Stomach (tissue), 9 donors: ENCODE measurements around the gene SLC25A13. TPM values are rescaled to one million over a fixed set of nuclear protein-coding genes. Genes with fewer than 3 reads are reported as not detected.

Experiments
- DNase-seq, 2 donors: peaks; one replicate each; pipeline versions ENCODE4 v3.0.0 to v3.0.0-alpha.2; 2013 to 2019
- H3K27ac ChIP-seq, 5 donors: fragments of 200-600 bp in 4 of 5; sonication (generic) in 4 of 5; one replicate each; pipeline ENCODE4 v1.5.1; 2013 to 2019; ENCODE audit warnings: mild to moderate bottlenecking in 1 of 5, moderate library complexity in 1 of 5
- H3K27me3 ChIP-seq, 3 donors: fragments of 200-600 bp; sonication (generic); one replicate each; pipeline ENCODE4 v1.5.1; 2017 to 2019; ENCODE audit warnings: mixed run types in 1 of 3
- H3K36me3 ChIP-seq, 4 donors: fragments of 200-600 bp; sonication (generic); 1 replicate in 3 of 4; 2 replicates in 1 of 4; pipeline ENCODE4 v1.5.1; 2016 to 2019
- H3K4me1 ChIP-seq, 4 donors: fragments of 200-600 bp; sonication (generic); one replicate each; pipeline ENCODE4 v1.5.1; 2016 to 2019
- H3K4me3 ChIP-seq, 4 donors: fragments of 200-600 bp; sonication (generic) in 3 of 4; one replicate each; pipeline ENCODE4 v1.5.1; 2016 to 2019; ENCODE audit warnings: mild to moderate bottlenecking in 1 of 4
- H3K9me3 ChIP-seq, 4 donors: fragments of 200-600 bp; sonication (generic); one replicate each; pipeline ENCODE4 v1.5.1; 2016 to 2019
- CTCF ChIP-seq, 7 experiments: fragments of 450-650 bp in 4 of 7; fragments of 200-600 bp in 3 of 7; sonication (generic) in 3 of 7; IDR thresholded peaks; one replicate each; pipeline ENCODE4 v1.5.1; 2016 to 2019; ENCODE audit warnings: antibody characterized with exemption in 7 of 7, control low read depth in 2 of 7, mild to moderate bottlenecking in 1 of 7
- EP300 ChIP-seq: sonication (generic); formaldehyde crosslinking; IDR thresholded peaks from one replicate; pipeline ENCODE4 v1.6.1; 2017; ENCODE audit warnings: antibody characterized with exemption
- POLR2A ChIP-seq, 4 donors: fragments of 450-650 bp; IDR thresholded peaks; one replicate each; pipeline ENCODE4 v1.6.1; 2016; ENCODE audit warnings: antibody characterized with exemption in 4 of 4, control low read depth in 2 of 4, mild to moderate bottlenecking in 1 of 4, moderate library complexity in 1 of 4
- POLR2AphosphoS5 ChIP-seq, 3 donors: sonication (generic); formaldehyde crosslinking; IDR thresholded peaks; one replicate each; pipeline ENCODE4 v1.6.1; 2016; ENCODE audit warnings: antibody characterized with exemption in 3 of 3
- WGBS, 5 donors: extraction: QIAGEN DNeasy Blood & Tissue Kit in 3 of 5; methylation state at CpG; one replicate each; pipeline versions ENCODE4 v1.1.5 to v1.1.7; 2013 to 2018; 5-methylcytosine and 5-hydroxymethylcytosine counted together
- intact Hi-C: fragments of 100-400 bp; cut with DNase I; formaldehyde crosslinking; loops from one replicate; pipeline ENCODE4 v1.15.1; 2023; ENCODE audit warnings: low total_unique reads
- polyA plus RNA-seq, 3 donors: library from polyadenylated mRNA; stranded (reverse); fragments of 200-250 nt; gene quantifications; one replicate each; pipeline ENCODE4 v1.2.3, GENCODE V29; 2013
- total RNA-seq, 5 donors: library from RNA; depleted of rRNA; stranded (reverse); fragments of >200 nt; gene quantifications; one replicate each; pipeline versions ENCODE4 v1.1.0 to v1.2.3, GENCODE V29; 2014 to 2016
- donor health status: healthy with polysubstance abuse.
- donor health status: Bipolar disorder and iron deficiency.
- donor health status: healthy.

Gene SLC25A13
- total and polyA plus RNA-seq, 8 donors: 4.1 to 72.0 (median 12.0) TPM

GRCh38 chr7:96303105-96303685, 18.7 kb downstream of the SLC25A13 start:
- Histone ChIP-seq H3K27ac (peak overlapping the region in 4 of 5 donors; percentile 6 to 54 (median 51)), H3K4me3 (no peak overlapping the region), H3K9me3 (no peaks in the 10 kb centered on the region), H3K27me3 (no peaks in the 10 kb centered on the region), H3K4me1 (peaks cover 12 to 70% (median 43%) of the 10 kb centered on the region in 4 donors), H3K36me3 (no peaks in the 10 kb centered on the region)
- 34 to 63% (median 52%) methylated on average over 5 of the region's 5 CpGs for WGBS, 5 donors
- intact Hi-C loops: no loop called here
- DNase-seq: peak; percentile 56 to 80
- TF ChIP-seq POLR2A (IDR thresholded peaks at IDR 0.05): no peak
- peak in 2 of 3 donors; percentile 70 to 71 for TF ChIP-seq POLR2AphosphoS5 (IDR thresholded peaks at IDR 0.05)
- no peak for TF ChIP-seq CTCF (IDR thresholded peaks at IDR 0.05)
- no peak for TF ChIP-seq EP300

GRCh38 chr7:96300986-96301385, 20.9 kb downstream of the SLC25A13 start:
- DNase-seq: no peak
- no peaks in the 10 kb centered on the region for H3K9me3 ChIP-seq
- H3K4me1 ChIP-seq: peaks cover 12 to 59% (median 32%) of the 10 kb centered on the region in 4 donors
- intact Hi-C loops: no loop called here
- no peaks in the 10 kb centered on the region for H3K27me3 ChIP-seq
- H3K4me3 ChIP-seq: no peak overlapping the region
- TF ChIP-seq EP300 (no peak), POLR2AphosphoS5 (IDR thresholded peaks at IDR 0.05) (no peak), POLR2A (IDR thresholded peaks at IDR 0.05) (no peak), CTCF (IDR thresholded peaks at IDR 0.05) (no peak)
- H3K27ac ChIP-seq: no peak overlapping the region
- H3K36me3 ChIP-seq: peaks cover 0 to 7% (median 4%) of the 10 kb centered on the region in 4 donors
- 69 to 90% (median 78%) methylated on average over 1 of the region's 1 CpG for WGBS, 5 donors

GRCh38 chr7:96300502-96300901, 21.4 kb downstream of the SLC25A13 start:
- DNase-seq: no peak
- Histone ChIP-seq H3K27ac (no peak overlapping the region), H3K4me1 (peaks cover 12 to 54% (median 30%) of the 10 kb centered on the region in 4 donors), H3K9me3 (no peaks in the 10 kb centered on the region), H3K4me3 (no peak overlapping the region), H3K36me3 (peaks cover 0 to 12% (median 7%) of the 10 kb centered on the region in 4 donors), H3K27me3 (no peaks in the 10 kb centered on the region)
- TF ChIP-seq POLR2AphosphoS5 (IDR thresholded peaks at IDR 0.05): no peak
- no peak for TF ChIP-seq POLR2A (IDR thresholded peaks at IDR 0.05)
- no peak for TF ChIP-seq CTCF (IDR thresholded peaks at IDR 0.05)
- no peak for TF ChIP-seq EP300
- intact Hi-C loops: no loop called here

GRCh38 chr7:96299496-96299895, 22.4 kb downstream of the SLC25A13 start:
- TF ChIP-seq EP300: no peak
- no peak for TF ChIP-seq POLR2A (IDR thresholded peaks at IDR 0.05)
- TF ChIP-seq CTCF (IDR thresholded peaks at IDR 0.05): no peak
- TF ChIP-seq POLR2AphosphoS5 (IDR thresholded peaks at IDR 0.05): no peak
- no peak for DNase-seq
- H3K27ac ChIP-seq: no peak overlapping the region
- H3K36me3 ChIP-seq: peaks cover 0 to 14% (median 10%) of the 10 kb centered on the region in 4 donors
- H3K27me3 ChIP-seq: no peaks in the 10 kb centered on the region
- H3K9me3 ChIP-seq: no peaks in the 10 kb centered on the region
- peaks cover 12 to 44% (median 24%) of the 10 kb centered on the region in 4 donors for H3K4me1 ChIP-seq
- H3K4me3 ChIP-seq: no peak overlapping the region
- WGBS, 5 donors: 82 to 95% (median 91%) methylated on average over 1 of the region's 1 CpG
- intact Hi-C loops: no loop called here
